ENCODE results near the gene PRDM10.

DNA sequence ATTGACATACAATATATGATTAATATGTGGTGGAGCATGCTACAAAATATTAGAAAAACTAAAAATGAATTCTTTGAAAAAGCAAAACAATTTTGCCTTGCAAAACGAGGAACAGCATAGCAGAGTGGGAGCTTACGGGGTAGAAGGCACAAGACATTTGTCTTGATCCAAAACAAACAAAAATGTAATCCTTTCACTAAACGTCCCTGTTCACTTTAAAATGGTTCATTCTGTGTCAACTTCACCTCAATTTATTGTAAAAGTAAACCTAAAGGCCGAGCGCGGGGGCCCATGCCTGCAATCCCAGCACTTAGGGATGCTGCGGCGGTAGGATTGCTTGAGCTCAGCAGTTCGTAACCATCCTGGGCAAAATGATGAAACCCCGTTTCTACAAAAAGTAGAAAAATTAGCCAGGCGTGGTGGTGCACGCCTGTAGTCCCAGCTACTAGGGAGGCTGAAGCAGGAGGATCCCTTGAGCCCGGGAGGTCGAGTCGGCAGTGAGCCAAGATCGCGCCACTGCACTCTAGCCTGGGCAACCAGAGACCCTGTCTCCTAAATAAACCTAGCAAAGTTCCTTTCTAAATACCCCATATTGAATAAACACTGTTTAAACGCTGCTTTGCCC, 2.0 kb downstream of the PRDM10 start:
- TF ChIP-seq, protein P1, sequence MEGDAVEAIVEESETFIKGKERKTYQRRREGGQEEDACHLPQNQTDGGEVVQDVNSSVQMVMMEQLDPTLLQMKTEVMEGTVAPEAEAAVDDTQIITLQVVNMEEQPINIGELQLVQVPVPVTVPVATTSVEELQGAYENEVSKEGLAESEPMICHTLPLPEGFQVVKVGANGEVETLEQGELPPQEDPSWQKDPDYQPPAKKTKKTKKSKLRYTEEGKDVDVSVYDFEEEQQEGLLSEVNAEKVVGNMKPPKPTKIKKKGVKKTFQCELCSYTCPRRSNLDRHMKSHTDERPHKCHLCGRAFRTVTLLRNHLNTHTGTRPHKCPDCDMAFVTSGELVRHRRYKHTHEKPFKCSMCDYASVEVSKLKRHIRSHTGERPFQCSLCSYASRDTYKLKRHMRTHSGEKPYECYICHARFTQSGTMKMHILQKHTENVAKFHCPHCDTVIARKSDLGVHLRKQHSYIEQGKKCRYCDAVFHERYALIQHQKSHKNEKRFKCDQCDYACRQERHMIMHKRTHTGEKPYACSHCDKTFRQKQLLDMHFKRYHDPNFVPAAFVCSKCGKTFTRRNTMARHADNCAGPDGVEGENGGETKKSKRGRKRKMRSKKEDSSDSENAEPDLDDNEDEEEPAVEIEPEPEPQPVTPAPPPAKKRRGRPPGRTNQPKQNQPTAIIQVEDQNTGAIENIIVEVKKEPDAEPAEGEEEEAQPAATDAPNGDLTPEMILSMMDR (conservative IDR thresholded peaks at IDR 0.05 in 1 of 2, IDR thresholded peaks at IDR 0.05 in 1 of 2; ENCODE audit: low read depth in 1 of 2, low read length in 2 of 2), result no peak
- TF ChIP-seq EZH2 (IDR thresholded peaks at IDR 0.05; ENCODE audit: low read length, missing control alignments), result no peak

Data from fibroblast of lung (primary cell).